Measurements from ENCODE around the gene ELK4.

DNA sequence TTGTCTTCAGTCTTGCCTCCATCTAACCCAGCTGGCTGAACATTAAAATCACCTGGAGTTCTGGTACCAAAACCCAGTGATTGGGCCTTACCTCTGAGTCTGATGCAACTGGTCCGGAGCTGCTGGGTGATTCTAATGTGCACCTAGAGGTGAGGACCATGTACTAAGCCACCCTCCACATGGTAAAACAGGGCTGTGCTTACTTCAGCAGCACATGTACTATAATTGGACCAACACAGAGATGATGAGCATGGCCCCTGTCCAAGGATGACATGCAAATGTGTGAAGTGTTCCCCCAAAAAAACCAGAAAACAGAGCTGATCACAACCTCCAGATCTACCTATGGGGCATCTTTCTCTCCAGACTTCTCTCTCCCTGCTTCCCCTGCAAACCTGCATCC, 37.0 kb downstream of the ELK4 start:
- TF ChIP-seq, protein P1, sequence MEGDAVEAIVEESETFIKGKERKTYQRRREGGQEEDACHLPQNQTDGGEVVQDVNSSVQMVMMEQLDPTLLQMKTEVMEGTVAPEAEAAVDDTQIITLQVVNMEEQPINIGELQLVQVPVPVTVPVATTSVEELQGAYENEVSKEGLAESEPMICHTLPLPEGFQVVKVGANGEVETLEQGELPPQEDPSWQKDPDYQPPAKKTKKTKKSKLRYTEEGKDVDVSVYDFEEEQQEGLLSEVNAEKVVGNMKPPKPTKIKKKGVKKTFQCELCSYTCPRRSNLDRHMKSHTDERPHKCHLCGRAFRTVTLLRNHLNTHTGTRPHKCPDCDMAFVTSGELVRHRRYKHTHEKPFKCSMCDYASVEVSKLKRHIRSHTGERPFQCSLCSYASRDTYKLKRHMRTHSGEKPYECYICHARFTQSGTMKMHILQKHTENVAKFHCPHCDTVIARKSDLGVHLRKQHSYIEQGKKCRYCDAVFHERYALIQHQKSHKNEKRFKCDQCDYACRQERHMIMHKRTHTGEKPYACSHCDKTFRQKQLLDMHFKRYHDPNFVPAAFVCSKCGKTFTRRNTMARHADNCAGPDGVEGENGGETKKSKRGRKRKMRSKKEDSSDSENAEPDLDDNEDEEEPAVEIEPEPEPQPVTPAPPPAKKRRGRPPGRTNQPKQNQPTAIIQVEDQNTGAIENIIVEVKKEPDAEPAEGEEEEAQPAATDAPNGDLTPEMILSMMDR (conservative IDR thresholded peaks at IDR 0.05; ENCODE audit: low read length): no peak
- TF ChIP-seq EZH2phosphoT487 (IDR thresholded peaks at IDR 0.05; ENCODE audit: borderline replicate concordance): no peak
